ENCODE data around the gene EBPL. TPM values are rescaled to one million over a fixed set of nuclear protein-coding genes. Genes with fewer than 3 reads are reported as not detected.
A peak's percentile ranks its signal among the peaks of the same experiment; 100 is the strongest.

The EBPL gene
- polyA plus RNA-seq, 3 donors: 10.2 to 29.4 (median 27.3) TPM

GRCh38 chr13:49676581-49677298, 14.5 kb downstream of the EBPL start:
- no peaks in the 10 kb centered on the region for H3K4me1 ChIP-seq (ENCODE audit: control insufficient read depth in 1 of 2, insufficient read depth in 2 of 2, low read length in 2 of 2)
- Mint-ChIP-seq H3K36me3 (peaks cover 2 to 15% of the 10 kb centered on the region in 2 donors), H3K27ac (peak overlapping the region in 1 of 7 donors; percentile 66), H3K27me3 (ENCODE audit: low read depth in 3 of 3) (no peaks in the 10 kb centered on the region), H3K4me3 (no peak overlapping the region), H3K9me3 (peaks cover 0 to 3% (median 0%) of the 10 kb centered on the region in 7 donors), H3K4me1 (no peaks in the 10 kb centered on the region)
- no peak for TF ChIP-seq CTCF (IDR thresholded peaks at IDR 0.05)
- H3K4me2 ChIP-seq (replicated peaks; ENCODE audit: extremely low read depth, low read length, poor library complexity, severe bottlenecking): no peak overlapping the region
- no peak for DNase-seq
- H3K9me3 ChIP-seq (replicated peaks in 1 of 2; ENCODE audit: control insufficient read depth in 1 of 2, insufficient read depth in 1 of 2, low read length in 2 of 2): no peaks in the 10 kb centered on the region
- no peak overlapping the region for H3K9ac ChIP-seq (ENCODE audit: insufficient read depth, low read length, poor library complexity, severe bottlenecking)
- no peaks in the 10 kb centered on the region for H3K36me3 ChIP-seq (replicated peaks in 1 of 2; ENCODE audit: control insufficient read depth in 1 of 2, insufficient read depth in 2 of 2, low read length in 2 of 2)
- H2AFZ ChIP-seq (ENCODE audit: insufficient read depth, low read depth, low read length, poor library complexity, severe bottlenecking): no peak overlapping the region
- no peak overlapping the region for H3K4me3 ChIP-seq (replicated peaks in 1 of 3; ENCODE audit: low read depth in 2 of 3, low read length in 3 of 3)
- 83% methylated on average over 2 of the region's 6 CpGs for WGBS (ENCODE audit: insufficient coverage)
- intact Hi-C loops (cut with micrococcal nuclease): loop anchor here in 1 of 2 donors (10.0 kb wide), 1 partner anchor 1388 kb away; no protein-coding TSS in a partner anchor
- no peaks in the 10 kb centered on the region for H4K20me1 ChIP-seq (ENCODE audit: insufficient read depth, low read length)
- no peak overlapping the region for H3K27ac ChIP-seq (ENCODE audit: low read depth in 1 of 2, low read length in 2 of 2)
- no peaks in the 10 kb centered on the region for H3K79me2 ChIP-seq (ENCODE audit: insufficient read depth, low read length)
- no peaks in the 10 kb centered on the region for H3K27me3 ChIP-seq (ENCODE audit: control insufficient read depth in 2 of 2, insufficient read depth in 2 of 2, low read length in 2 of 2)

GRCh38 chr13:49670828-49671227, 20.5 kb downstream of the EBPL start:
- H3K9ac ChIP-seq (ENCODE audit: insufficient read depth, low read length, poor library complexity, severe bottlenecking): no peak overlapping the region
- H2AFZ ChIP-seq (ENCODE audit: insufficient read depth, low read depth, low read length, poor library complexity, severe bottlenecking): no peak overlapping the region
- H3K4me2 ChIP-seq (replicated peaks; ENCODE audit: extremely low read depth, low read length, poor library complexity, severe bottlenecking): no peak overlapping the region
- intact Hi-C loops (cut with micrococcal nuclease): loop anchor here in 1 of 2 donors (10.0 kb wide), 1 partner anchor 1394 kb away; no protein-coding TSS in a partner anchor
- no peak overlapping the region for H3K27ac ChIP-seq (ENCODE audit: low read depth in 1 of 2, low read length in 2 of 2)
- 100% methylated on average over 1 of the region's 5 CpGs for WGBS (ENCODE audit: insufficient coverage)
- Mint-ChIP-seq H3K27me3 (ENCODE audit: low read depth in 3 of 3) (peaks cover 0 to 3% (median 0%) of the 10 kb centered on the region in 3 donors), H3K4me3 (no peak overlapping the region), H3K36me3 (peaks cover 16 to 25% of the 10 kb centered on the region in 2 donors), H3K27ac (no peak overlapping the region), H3K9me3 (no peaks in the 10 kb centered on the region), H3K4me1 (peaks cover 8% of the 10 kb centered on the region)
- no peaks in the 10 kb centered on the region for H3K79me2 ChIP-seq (ENCODE audit: insufficient read depth, low read length)
- no peaks in the 10 kb centered on the region for H3K9me3 ChIP-seq (replicated peaks in 1 of 2; ENCODE audit: control insufficient read depth in 1 of 2, insufficient read depth in 1 of 2, low read length in 2 of 2)
- H3K27me3 ChIP-seq (ENCODE audit: control insufficient read depth in 2 of 2, insufficient read depth in 2 of 2, low read length in 2 of 2): no peaks in the 10 kb centered on the region
- DNase-seq: no peak
- TF ChIP-seq CTCF (IDR thresholded peaks at IDR 0.05): no peak
- no peak overlapping the region for H3K4me3 ChIP-seq (replicated peaks in 1 of 3; ENCODE audit: low read depth in 2 of 3, low read length in 3 of 3)
- H3K4me1 ChIP-seq (ENCODE audit: control insufficient read depth in 1 of 2, insufficient read depth in 2 of 2, low read length in 2 of 2): peaks cover 0 to 6% of the 10 kb centered on the region in 2 donors
- peaks cover 2 to 15% of the 10 kb centered on the region in 2 donors for H3K36me3 ChIP-seq (replicated peaks in 1 of 2; ENCODE audit: control insufficient read depth in 1 of 2, insufficient read depth in 2 of 2, low read length in 2 of 2)
- H4K20me1 ChIP-seq (ENCODE audit: insufficient read depth, low read length): no peaks in the 10 kb centered on the region

All from CD14-positive monocyte (primary cell).